NCI-H2196 (cell line): ENCODE measurements around the gene FGF23.

Experiments
- DNase-seq: peaks from one replicate; lab custom pipeline; 2025; ENCODE audit not compliant: unreplicated experiment; lab: John Stamatoyannopoulos, UW

Gene FGF23

GRCh38 chr12:4320497-4320852 lies 59.0 kb downstream of the FGF23 start:
- DNase-seq, result no peak
